Astrocyte of the hippocampus (primary cell): ENCODE data around the gene ARF1.

Source experiments
- DNase-seq: peaks from one replicate; pipeline ENCODE4 v3.0.0; 2011; ENCODE audit warnings: low read depth, low spot score

Gene ARF1

DNA sequence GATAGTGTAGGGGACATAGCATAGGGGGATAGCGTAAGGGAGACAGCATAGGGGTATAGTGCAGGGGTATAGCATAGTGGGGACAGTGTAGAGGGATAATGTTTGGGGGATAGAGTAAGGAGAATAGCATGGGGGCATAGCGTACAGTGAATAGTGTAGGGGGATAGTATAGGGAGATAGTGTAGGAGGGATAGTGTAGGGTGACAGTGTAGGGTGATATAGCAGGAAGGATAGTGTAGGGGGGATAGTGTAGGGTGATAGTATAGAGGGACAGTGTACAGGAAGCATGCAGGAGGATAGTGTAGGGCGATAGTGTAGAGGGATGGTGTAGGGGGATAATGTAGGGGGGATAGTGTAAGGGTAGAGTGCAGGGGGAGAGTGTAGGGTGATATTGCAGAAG is 11.7 kb upstream of the ARF1 start:
- no peak for DNase-seq

DNA sequence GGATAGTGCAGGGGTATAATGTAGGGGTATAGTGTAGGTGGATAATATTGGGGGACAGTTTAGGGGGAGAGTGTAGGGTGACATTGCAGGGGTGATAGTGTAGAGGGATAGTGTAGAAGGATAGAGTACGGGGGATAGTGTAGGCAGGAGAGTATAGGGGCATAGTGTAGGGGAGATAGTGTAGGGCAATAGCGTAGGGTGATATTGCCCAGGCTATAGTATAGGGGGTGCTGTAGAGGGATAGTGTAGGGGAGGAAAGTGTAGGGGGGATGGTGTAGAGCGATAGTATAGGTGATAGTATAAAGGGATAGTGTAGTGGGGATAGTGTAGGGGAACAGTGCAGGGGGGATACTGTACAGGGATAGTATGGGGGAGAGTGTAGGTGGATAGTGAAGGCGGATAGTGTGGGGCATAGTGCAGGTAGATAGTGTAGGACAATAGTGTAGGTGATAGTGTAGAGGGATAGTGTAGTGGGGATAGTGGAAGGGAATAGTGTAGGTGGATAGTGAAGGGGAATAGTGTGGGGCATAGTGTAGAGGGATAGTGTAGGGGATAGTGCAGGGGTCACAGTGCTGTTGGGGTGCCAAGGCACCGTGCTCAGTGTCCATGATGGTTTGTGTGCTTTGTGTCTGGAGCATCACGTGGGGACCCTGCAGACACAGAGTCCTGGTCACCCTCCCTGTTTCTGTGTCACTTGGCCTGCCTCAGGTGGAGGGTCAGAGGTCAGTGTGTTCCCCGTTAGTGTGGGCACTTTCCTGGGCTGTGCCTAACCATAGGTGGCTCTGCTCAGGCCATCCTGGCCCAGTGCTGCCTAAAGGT is 10.5 kb upstream of the ARF1 start:
- DNase-seq: no peak

DNA sequence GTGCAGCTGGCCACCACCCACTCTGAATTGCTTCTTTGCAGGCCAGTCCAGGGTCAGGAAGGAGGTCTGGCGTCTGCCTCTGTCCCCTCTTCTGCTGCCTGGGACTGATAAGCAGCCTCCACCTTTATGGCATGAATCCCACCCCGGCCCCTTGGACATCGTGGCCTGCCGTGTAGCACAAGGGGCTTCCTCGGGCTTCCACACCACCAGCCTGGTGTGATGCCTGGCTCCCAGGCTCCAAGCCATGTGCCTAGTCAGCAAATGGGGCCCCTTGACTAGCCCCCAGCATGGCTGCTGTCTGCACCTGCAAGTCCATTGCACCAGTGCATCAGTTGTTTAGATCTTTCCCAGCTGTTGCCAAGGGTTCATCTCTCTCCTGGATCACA is 9.9 kb upstream of the ARF1 start:
- no peak for DNase-seq

DNA sequence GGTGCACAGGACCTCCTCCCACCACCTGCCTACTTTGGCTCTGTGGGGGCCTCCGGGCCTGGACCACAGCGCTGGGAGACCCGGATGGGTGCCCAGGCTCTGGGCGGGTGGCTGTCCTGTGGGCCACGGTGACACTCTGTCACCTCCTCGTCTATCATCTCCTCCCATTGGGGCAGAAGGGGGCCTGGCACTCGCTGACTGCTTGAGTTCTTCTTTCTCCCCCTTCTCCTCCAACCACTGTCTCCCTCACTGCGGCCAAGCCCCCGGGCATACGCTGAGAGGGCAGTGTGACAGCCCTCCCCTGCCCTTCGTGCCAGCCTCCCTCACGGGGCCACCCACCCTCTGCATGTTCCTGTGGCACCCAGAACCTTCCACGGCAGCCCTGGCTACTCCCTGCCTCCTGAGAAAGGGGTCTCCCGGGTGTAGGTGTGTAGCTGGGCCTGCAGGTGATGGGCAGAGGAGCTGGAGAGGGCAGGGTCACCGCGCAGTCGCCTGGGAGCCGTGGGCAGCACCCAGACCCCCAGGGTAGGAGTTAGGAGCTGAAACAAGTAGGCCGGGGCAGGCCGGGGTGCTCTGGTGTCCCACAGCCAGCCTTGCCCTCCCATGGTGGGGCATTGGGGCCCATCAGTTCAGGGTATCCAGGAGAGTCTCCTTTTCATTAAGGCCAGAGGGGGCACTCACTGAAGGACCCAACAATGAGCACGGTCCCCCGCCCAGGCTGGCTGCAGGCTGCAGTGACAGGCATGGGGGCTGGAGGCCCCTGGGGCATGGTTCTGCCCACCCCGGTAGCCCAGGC is 9.2 kb upstream of the ARF1 start:
- DNase-seq: no peak

DNA sequence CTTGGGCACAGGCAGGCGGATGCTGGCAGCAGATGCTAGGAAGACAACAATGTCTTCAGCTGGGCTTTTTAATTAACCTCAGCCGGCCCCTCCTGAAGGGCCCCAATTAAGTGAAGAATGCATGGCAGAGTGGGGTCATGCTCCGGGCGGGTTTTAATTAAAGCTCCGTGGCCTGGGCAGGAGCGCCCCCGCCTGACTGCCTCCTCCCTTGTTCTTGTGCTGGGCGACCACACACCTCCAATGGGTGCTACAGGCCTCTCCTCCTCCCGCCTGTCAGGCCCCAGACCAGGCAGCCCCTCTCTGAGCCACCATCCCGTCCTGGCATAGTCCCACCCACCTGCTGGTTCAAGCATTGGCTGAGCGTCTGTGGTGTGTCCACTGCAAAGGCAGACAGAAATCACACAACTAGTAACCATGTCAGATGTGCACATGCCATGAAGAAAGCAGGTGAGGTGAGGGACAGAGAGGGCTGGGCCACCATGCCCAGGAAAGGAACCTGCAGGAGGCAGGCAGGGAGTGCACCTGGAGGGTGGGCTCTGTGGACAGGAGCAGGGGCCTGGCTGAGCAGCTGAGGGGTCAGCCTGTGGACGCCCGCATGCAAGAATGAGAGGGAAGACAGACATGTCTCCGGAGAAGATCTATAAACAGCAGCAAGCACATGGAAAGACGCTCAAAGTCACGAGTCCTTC is 8.5 kb upstream of the ARF1 start:
- peak; percentile 38 for DNase-seq

DNA sequence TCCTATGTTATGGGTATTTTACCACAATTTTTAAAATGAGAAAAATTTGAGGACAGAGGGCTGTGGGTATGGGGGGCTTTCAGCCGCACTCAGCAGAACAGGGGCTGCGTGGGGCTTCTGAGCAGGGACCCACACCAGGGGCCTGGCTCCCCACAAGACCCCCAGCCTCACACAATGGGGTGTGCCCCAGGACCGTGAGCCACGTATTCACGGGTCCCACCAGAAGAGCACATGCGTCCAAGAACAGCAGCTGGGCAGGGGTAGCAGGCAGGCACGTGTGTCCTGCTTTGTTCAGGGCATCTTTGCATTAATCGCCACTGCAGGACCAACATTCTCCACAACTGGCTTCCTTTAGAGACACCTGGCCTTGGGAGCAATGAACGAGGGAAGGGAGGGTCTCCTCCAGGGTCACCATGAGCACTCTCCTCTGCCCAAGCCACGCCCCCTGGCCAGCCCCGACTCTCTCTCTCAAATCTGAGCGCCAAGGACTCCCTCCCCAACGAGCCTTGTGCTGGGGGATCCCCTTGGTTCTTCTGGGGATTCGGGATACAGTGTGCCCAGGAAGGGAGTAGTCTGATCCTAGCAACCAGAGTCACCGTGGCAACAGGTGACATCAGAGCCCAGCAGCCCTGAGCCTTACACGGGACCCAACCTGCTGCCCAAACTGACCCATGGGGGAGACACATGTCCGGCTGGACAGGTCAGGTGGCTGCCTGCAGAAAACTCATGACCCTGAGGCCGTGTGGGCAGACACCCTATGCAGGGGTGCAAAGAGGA is 7.4 kb upstream of the ARF1 start:
- DNase-seq: no peak

DNA sequence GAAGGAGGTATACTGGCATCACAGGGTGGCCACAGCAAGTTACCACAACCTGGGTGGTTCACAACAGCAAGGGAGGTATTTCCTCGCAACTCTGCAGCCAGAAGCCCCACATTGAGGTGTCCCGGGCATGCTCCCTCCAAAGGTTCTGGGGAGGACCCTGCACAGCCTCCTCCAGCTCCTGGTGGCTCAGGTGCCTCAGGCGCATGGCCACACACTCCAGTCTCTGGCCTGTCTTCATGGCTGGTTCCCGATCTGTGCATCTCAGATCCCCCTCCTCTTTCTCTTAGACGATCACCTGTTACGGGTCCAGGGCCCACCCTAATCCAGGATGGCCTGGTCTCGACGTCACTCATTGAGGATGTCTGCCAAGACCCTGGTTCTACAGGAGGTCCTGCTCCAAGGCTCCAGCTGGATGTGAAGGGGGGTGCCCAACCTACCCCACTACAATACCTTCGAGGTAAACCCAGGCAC is 6.7 kb upstream of the ARF1 start:
- DNase-seq: no peak

DNA sequence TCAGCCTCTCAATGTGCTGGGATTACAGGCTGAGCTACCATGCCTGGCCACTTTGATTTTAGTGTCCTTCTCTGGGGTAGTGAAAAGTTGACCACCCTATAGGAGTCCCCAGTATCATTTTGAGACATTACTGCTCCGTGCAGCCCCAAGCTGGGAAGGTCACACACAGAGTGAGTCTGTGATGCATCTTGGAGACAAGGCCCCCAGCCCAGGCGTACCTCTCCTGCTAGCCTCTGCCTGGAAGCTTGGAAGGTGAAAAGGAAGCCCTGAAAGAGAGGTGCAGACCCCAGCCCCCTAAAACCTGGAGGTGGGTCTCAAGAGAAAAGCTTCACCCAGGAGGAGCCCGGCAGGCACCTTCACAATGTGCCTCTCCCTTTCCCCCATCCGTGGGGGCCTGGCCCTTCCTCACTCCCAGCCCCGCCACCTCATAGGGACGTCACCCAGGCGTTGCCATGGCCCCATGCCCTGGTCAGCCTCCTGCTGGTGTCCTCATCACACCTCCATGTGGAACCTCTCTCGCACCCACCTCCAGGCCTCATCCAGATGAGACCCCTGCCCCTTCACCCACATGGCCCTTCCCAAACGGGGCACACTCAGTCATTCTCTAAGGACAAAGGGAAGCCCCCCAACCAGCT is 5.6 kb upstream of the ARF1 start:
- DNase-seq: no peak

DNA sequence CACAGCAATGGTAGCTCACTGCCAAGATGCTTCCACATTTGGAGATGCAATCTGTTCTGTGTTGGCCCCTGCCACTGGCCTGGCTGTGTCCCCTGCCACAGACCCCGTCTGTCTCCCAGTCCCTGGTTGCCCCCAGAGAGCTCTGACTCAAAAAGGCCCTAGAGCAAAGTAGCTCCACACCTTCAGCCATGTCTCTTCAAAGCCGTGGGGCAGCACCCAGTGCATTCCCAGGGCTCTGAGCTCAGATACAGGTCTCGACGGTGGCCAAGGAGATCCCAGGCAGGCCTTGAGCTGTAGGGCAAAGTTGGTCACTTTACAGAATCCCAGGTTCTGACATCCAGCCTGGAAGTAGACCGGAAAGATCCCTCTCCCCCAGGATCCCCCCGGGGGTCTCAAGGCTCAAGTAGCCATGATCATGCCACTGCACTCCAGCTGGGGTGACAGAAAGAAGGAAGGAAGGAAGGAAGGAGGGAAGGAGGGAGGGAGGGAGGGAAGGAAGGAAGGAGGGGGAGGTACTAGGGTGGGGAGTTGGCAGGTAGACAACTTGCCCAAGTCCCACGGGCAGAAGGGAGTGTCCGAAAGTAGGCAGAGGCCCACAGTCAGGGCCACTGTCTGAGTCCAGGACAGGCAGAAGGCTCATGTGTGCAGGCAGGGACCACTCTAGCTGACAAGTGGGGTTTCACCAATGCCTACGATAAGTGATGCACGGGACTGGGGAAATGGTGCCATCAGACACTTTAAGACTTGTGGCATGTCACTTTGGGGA is 4.8 kb upstream of the ARF1 start:
- DNase-seq: no peak

DNA sequence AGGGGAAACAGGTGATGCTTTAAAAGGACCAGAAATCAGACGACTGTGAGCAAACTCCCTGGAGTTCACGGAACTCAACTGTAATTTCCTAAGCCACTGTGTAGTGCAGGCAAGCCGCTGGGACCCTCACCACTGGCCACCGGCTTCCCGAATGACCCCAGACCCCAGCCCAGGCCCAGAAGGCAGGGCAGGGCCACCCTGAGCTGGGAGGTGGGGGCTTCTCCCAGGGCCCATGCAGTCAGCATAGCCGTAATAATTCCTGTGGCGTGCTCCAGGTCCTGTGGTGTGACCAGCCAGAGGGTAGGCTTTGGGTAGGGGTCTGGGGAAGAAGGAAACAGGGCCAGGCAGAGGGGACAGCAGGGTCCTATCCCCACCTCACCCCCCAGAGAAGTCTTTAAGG is 3.5 kb upstream of the ARF1 start:
- no peak for DNase-seq

DNA sequence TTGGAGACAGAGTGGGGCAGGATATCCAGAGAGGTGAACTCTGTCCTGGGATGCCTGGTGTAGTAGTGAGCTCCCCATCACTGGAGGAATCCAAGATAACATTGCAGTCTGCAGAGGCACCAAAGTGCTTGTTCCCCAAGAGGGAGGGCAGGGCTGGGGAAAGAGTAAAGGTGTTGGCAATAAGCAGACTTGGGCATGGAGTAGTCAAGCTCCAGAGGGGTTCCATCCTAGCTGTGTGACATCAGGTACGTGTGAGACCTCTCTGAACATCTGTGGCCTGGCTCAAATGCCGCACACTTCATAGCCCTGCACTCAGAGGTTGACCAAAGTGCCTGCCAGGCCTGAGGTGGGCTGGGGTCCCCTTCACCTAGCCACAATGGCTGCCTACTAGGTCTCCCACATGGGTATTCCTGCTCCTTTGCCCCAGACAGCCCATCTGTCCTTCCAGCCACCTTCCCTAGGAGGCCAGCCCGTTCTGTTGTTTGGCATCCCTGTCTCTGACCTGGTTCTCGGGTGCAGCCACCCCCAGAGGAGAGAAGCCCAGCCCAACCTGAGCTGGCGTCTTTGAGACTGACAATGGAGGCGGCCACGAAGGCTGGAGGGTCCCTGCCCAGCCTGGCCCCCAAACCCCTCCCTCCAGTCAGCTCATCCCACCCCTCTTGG is 2.8 kb upstream of the ARF1 start:
- DNase-seq: no peak

DNA sequence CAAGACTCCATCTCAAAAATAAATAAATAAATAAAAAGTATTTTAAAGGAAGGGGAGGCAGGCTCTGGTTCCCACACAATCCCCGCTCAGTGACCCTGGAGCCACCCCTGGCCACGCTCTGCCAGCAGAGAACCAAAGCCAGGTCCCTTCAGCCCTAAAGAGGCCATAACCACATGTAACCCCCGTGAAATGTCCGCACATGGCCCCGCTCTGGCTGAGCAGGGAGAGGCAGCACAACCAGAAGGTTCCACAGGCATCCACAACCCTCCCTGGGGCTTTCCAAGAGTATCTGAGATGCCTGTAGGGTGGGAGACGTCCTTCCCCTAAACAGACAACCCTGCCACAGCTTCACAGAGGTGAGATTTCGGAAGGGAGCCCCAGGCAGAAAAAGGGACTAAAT is 1.4 kb upstream of the ARF1 start:
- no peak for DNase-seq

DNA sequence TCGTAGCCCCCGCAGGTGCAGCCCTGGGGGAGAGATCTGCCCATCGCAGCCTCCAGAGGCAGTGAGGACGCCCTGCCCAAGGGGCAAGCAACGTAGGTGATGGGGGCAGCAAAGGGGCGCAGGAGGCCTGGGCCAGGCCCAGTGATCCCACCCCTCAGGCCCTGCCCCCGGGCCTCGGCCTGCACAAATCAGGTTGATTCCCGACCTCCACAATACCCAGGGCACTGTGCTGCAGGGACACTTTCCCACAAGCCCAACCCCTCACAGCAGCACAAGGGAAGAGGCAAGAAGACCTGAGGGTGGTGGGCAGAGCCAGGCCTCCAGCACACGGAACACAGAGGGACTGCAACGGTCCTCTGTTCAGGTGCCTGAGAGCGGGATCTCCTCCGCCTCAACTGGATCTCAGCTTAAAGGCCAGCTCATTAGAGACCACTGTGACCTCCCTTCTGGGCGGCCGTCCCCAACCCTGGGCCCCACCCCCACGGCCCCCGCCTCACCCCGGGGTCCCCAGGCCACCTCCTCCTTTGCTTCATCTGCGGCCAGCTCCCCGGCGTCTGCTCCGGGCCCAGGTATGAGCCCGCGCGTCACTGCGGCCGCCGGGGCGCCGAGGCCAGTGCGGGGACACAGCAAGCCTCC is 812 bp upstream of the ARF1 start:
- DNase-seq: peak; percentile 39

DNA sequence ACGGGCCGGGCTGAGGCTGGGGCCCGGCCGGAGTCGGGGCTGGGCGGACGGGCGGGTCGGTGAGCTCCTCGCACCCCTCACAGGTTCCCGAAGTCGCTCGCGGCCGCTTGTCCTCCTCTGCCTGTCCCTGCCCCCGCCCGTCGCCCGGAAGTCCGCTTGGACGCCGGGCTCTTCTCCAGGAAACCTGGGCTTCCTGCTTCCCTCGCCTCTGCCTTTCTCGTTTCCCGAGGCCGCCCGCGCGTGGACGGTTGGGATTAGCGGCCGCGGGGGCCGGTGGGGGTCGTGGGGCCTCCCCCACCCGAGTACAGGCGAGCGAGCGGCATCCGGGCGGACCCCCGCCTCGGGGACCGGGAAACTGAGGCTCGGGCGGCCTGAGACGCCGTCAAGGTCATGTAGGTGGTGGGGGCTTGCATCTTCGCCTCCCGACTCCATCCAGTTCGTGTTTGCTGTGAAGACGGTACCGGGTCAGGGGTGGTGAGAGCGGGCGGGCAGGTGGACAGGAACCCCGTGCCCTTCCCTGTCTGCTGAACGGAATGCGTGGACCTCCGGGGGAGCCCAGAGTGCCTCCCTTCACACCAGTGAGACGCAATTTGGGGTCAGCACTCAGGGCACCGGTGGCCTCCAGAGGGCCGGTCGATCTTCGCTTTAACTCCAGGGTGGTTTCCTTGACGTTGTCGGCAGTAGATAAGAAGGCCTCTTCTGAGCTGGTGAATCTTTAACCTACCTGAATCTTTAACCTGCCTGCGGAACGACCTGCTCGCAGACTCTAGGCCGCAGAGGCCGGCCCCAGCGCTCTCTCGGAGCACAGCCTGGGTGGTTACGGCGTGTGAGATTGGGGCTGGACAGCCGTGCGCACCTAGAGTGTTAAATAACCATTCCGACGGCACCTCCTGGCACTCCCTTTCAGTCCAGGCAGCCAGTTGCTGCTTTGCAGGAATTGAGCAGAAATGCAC is 686 bp downstream of the ARF1 start:
- peak; percentile 64 for DNase-seq

DNA sequence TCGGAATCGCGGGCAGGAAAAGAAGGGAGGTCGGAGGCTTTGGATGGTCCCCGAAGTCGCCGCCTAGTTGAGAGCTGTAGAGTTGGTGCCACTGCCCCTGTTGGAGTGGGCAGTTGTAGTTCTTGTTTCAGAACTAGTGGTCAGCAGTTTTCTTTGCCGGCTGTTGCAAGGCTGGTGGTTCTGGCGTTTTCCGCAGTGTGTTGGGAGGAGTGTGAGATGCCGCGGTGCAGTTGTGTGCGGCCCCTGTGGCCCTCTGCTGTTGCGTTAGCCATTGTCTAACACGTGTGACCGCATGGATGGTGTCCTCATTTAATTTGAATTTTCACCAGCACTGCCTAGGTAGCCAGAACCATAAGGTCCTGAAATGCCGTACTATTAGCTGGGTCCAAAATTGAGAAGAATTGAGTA is 1.4 kb downstream of the ARF1 start:
- peak; percentile 50 for DNase-seq

DNA sequence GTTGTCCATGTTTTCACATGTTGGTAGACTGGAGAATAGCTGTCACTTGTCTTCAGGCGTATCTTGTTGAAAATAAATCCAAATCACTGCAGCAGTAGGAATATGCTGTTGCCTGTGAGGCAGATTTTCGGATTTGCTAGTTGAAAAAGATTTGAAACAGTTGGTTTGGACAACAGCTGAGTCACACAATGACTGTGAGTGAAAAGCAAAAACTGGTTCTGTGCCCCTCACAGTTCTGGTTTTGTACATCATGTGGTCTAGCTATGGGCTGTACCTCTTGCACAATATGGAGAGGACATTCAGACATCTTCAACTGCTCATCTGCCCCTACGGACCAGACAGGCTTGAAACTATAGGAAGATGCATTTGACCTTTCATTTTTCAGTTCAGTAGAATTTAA is 1.8 kb downstream of the ARF1 start:
- DNase-seq: peak; percentile 38

DNA sequence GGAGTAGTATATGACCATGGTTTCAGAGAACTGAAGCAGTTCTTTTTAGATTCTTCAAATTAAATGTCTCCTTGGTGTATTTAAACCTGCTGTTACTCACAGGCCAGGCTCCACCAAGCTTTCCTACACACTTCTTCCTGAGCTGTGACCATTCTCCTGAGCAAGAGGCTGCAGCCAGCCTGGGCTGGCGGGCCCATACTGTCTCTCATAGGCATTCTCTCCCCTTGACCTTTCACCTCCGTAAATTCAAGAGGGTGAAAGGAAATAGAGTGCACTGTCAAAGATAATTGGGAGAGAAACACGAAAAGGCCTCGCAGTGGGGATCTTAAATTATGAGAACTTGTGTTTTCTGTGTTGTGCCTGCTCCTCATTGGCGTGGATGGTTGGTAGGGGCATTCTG is 2.3 kb downstream of the ARF1 start:
- DNase-seq: no peak

DNA sequence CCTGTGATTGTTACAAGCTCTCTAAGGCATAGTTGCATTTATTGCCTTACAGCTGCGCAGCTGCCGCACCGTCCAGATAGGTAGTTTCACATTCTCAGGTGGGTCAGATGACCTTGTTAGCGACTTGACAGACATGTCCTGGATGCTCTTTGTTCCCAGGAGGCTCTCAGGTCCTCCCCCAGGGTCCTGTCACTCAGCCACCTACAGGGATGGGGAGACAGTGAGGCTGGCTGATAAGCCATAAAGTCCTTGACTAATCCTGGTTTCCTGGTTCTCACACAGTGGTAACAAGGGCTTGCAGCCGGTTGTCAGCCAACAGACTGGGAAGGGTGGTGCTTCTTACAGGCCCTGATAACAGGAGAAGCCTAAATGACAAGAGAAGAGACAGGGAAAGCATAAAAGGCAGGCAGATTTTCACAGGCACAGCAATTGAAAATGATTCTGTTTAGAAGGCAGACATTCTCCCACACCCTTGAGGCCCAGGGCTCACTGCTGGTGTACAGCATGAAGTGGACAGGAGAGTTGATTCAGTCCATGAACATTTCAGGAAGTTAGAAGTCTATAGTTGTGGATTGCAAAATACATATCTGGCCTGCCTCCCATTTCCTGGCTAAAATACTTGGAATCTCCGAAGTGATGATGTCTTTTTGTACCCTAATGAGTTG is 2.9 kb downstream of the ARF1 start:
- peak; percentile 36 for DNase-seq
